GM21526 (cell line): ENCODE results near the gene PRICKLE2.

Experiments
- ATAC-seq: cut with Tn5 transposase; IDR thresholded peaks from one replicate; pipeline ENCODE4 v1.9.1; 2021; ENCODE audit warnings: moderate library complexity; ENCODE audit not compliant: unreplicated experiment, low FRiP score

Gene PRICKLE2

GRCh38 chr3:64141476-64141875 lies 83.8 kb downstream of the PRICKLE2 start:
- ATAC-seq = no peak

GRCh38 chr3:64140651-64141050 lies 84.6 kb downstream of the PRICKLE2 start:
- no peak for ATAC-seq

GRCh38 chr3:64138656-64139375 lies 86.5 kb downstream of the PRICKLE2 start:
- no peak for ATAC-seq

GRCh38 chr3:64138046-64138445 lies 87.2 kb downstream of the PRICKLE2 start:
- ATAC-seq = no peak

- ATAC-seq = no peak
Observed at GRCh38 chr3:64134882-64135281, 90.4 kb downstream of the PRICKLE2 start.

- no peak for ATAC-seq
Observed at GRCh38 chr3:64133987-64134386, 91.3 kb downstream of the PRICKLE2 start.

GRCh38 chr3:64133272-64133671 lies 92.0 kb downstream of the PRICKLE2 start:
- ATAC-seq = no peak

- no peak for ATAC-seq
Observed at GRCh38 chr3:64131725-64132469, 93.4 kb downstream of the PRICKLE2 start.

GRCh38 chr3:64130436-64130835 lies 94.8 kb downstream of the PRICKLE2 start:
- ATAC-seq = no peak

GRCh38 chr3:64129581-64129980 lies 95.7 kb downstream of the PRICKLE2 start:
- no peak for ATAC-seq

- ATAC-seq = no peak
Observed at GRCh38 chr3:64129106-64129505, 96.2 kb downstream of the PRICKLE2 start.

- no peak for ATAC-seq
Observed at GRCh38 chr3:64125561-64125960, 99.7 kb downstream of the PRICKLE2 start.

- ATAC-seq = no peak
Observed at GRCh38 chr3:64123931-64124330, 101.3 kb downstream of the PRICKLE2 start.

- no peak for ATAC-seq
Observed at GRCh38 chr3:64122476-64122875, 102.8 kb downstream of the PRICKLE2 start.

- ATAC-seq = no peak
Observed at GRCh38 chr3:64121750-64122311, 103.4 kb downstream of the PRICKLE2 start.

- ATAC-seq = no peak
Observed at GRCh38 chr3:64120876-64121275, 104.4 kb downstream of the PRICKLE2 start.

- ATAC-seq = no peak
Observed at GRCh38 chr3:64117483-64117882, 107.8 kb downstream of the PRICKLE2 start.

GRCh38 chr3:64114651-64115050 lies 110.6 kb downstream of the PRICKLE2 start:
- no peak for ATAC-seq

GRCh38 chr3:64111872-64112271 lies 113.4 kb downstream of the PRICKLE2 start:
- no peak for ATAC-seq

GRCh38 chr3:64111083-64111482 lies 114.2 kb downstream of the PRICKLE2 start:
- no peak for ATAC-seq

- ATAC-seq = no peak
Observed at GRCh38 chr3:64110071-64110470, 115.2 kb downstream of the PRICKLE2 start.

GRCh38 chr3:64109438-64109837 lies 115.8 kb downstream of the PRICKLE2 start:
- ATAC-seq = no peak
